Stimulated activated CD4-positive, alpha-beta T cell treated with anti-CD3 and anti-CD28 coated beads, TNF-alpha, amount 100 ng/mL, for 24 hours (primary cell): Measurements from ENCODE around the gene TMEM98.
A peak's percentile ranks its signal among the peaks of the same experiment; 100 is the strongest.
"Not testable (repeated sequence)": the region's sequence is repeated elsewhere in the genome, so short reads cannot be mapped to it uniquely, and the experiment has no call there.

ENCODE experiments used
- DNase-seq, 3 experiments: peaks; one replicate each; pipeline ENCODE4 v3.0.0-alpha.2; 2020; ENCODE audit warnings: low read depth in 3 of 3

Gene TMEM98

GRCh38 chr17:32914181-32914580, 13.8 kb upstream of the TMEM98 start:
- no peak for DNase-seq

GRCh38 chr17:32915245-32915644, 12.7 kb upstream of the TMEM98 start:
- no peak for DNase-seq

- no peak for DNase-seq
Observed at GRCh38 chr17:32916134-32916533, 11.8 kb upstream of the TMEM98 start.

- DNase-seq: no peak
Observed at GRCh38 chr17:32917081-32917480, 10.9 kb upstream of the TMEM98 start.

- no peak for DNase-seq
Observed at GRCh38 chr17:32917842-32918241, 10.1 kb upstream of the TMEM98 start.

- not testable (repeated sequence) for DNase-seq
Observed at GRCh38 chr17:32919876-32920275, 8.1 kb upstream of the TMEM98 start.

GRCh38 chr17:32920293-32920692, 7.7 kb upstream of the TMEM98 start:
- no peak for DNase-seq

GRCh38 chr17:32921017-32921416, 6.9 kb upstream of the TMEM98 start:
- DNase-seq: no peak

- DNase-seq: not testable (repeated sequence)
Observed at GRCh38 chr17:32923905-32924304, 4.0 kb upstream of the TMEM98 start.

GRCh38 chr17:32926183-32926582, 1.8 kb upstream of the TMEM98 start:
- no peak for DNase-seq

- DNase-seq: not testable (repeated sequence)
Observed at GRCh38 chr17:32926789-32927188, 1.2 kb upstream of the TMEM98 start.

- no peak for DNase-seq
Observed at GRCh38 chr17:32927201-32927723, 691 bp upstream of the TMEM98 start.

- no peak for DNase-seq
Observed at GRCh38 chr17:32928586-32929535, 908 bp downstream of the TMEM98 start.

- DNase-seq: no peak
Observed at GRCh38 chr17:32929588-32929987, 1.6 kb downstream of the TMEM98 start.

GRCh38 chr17:32930512-32930911, 2.6 kb downstream of the TMEM98 start:
- DNase-seq: no peak

GRCh38 chr17:32931686-32932085, 3.7 kb downstream of the TMEM98 start:
- DNase-seq: no peak

GRCh38 chr17:32933881-32934280, 5.9 kb downstream of the TMEM98 start:
- no peak for DNase-seq

- no peak for DNase-seq
Observed at GRCh38 chr17:32935726-32936125, 7.8 kb downstream of the TMEM98 start.

GRCh38 chr17:32936186-32936893, 8.4 kb downstream of the TMEM98 start:
- no peak for DNase-seq

- peak; percentile 37 to 63 (median 39) for DNase-seq
Observed at GRCh38 chr17:32936894-32937500, 9.0 kb downstream of the TMEM98 start.

GRCh38 chr17:32940706-32941390, 12.9 kb downstream of the TMEM98 start:
- DNase-seq: no peak
